ENCODE results near the gene APLP1. TPM values are rescaled to one million over a fixed set of nuclear protein-coding genes. Genes with fewer than 3 reads are reported as not detected.

Gene APLP1
- total RNA-seq, 1 experiment from 2014 or later, result 121 TPM

DNA sequence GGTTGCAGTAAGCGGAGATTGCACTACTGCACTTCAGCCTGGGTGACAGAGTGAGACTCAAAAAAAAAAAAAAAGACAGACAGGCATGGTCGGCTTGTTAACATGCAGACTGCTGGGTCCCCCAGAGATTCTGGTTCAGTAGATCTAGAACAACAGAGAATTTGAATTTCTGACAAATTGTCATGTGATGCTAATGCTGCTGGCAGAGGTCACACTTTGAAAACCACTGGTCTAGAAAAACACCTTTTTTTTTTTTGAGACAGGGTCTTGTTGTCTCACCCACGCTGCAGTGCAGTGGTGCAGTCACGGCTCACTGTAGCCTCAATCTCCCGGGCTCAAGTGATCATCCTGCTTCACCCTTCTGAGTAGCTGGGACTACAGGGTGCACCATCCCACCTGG lies 60.1 kb downstream of the APLP1 start:
- no peak for DNase-seq (ENCODE audit: low spot score)
- in situ Hi-C loops (cut with HindIII; ENCODE audit: low sequenced_read_pairs), result no loop called here

Other genes starting within 250 kb of the APLP1 start
- gene RBM42, start 239.5 kb upstream of the APLP1 start, total RNA-seq (2014; rRNA removed; shearing (Covaris generic)), result 108 and 119 TPM in 2 replicates
- not detected in 2 replicates for gene ETV2, start 226.8 kb upstream of the APLP1 start, total RNA-seq (2014; rRNA removed; shearing (Covaris generic))
- gene COX6B1, start 220.3 kb upstream of the APLP1 start, total RNA-seq (2014; rRNA removed; shearing (Covaris generic)), result 284 and 429 TPM in 2 replicates
- gene UPK1A, start 202.1 kb upstream of the APLP1 start, total RNA-seq (2014; rRNA removed; shearing (Covaris generic)), result 0.62 TPM in 1 of 2 replicates, not detected in the other
- 0.17 TPM in 1 of 2 replicates, not detected in the other for gene ZBTB32, start 164.0 kb upstream of the APLP1 start, total RNA-seq (2014; rRNA removed; shearing (Covaris generic))
- 2.5 and 4.6 TPM in 2 replicates for gene KMT2B, start 150.6 kb upstream of the APLP1 start, total RNA-seq (2014; rRNA removed; shearing (Covaris generic))
- gene IGFLR1, start 126.1 kb upstream of the APLP1 start, total RNA-seq (2014; rRNA removed; shearing (Covaris generic)), result 4.0 and 9.3 TPM in 2 replicates
- gene U2AF1L4, start 123.2 kb upstream of the APLP1 start, total RNA-seq (2014; rRNA removed; shearing (Covaris generic)), result 6.3 and 44.4 TPM in 2 replicates
- 63.1 and 65.0 TPM in 2 replicates for gene PSENEN, start 122.9 kb upstream of the APLP1 start, total RNA-seq (2014; rRNA removed; shearing (Covaris generic))
- gene LIN37, start 120.0 kb upstream of the APLP1 start, total RNA-seq (2014; rRNA removed; shearing (Covaris generic)), result 0.80 and 9.2 TPM in 2 replicates
- not detected in 2 replicates for gene HSPB6, start 111.5 kb upstream of the APLP1 start, total RNA-seq (2014; rRNA removed; shearing (Covaris generic))
- gene PROSER3, start 110.4 kb upstream of the APLP1 start, total RNA-seq (2014; rRNA removed; shearing (Covaris generic)), result 7.9 and 11.9 TPM in 2 replicates
- 1.7 and 4.6 TPM in 2 replicates for gene ARHGAP33, start 93.0 kb upstream of the APLP1 start, total RNA-seq (2014; rRNA removed; shearing (Covaris generic))
- not detected in 2 replicates for gene PRODH2, start 55.7 kb upstream of the APLP1 start, total RNA-seq (2014; rRNA removed; shearing (Covaris generic))
- 0.18 TPM in 1 of 2 replicates, not detected in the other for gene NPHS1, start 16.1 kb upstream of the APLP1 start, total RNA-seq (2014; rRNA removed; shearing (Covaris generic))
- gene KIRREL2, start 11.7 kb upstream of the APLP1 start, total RNA-seq (2014; rRNA removed; shearing (Covaris generic)), result 3.0 and 5.2 TPM in 2 replicates
- 4.1 and 8.4 TPM in 2 replicates for gene NFKBID, start 32.0 kb downstream of the APLP1 start, total RNA-seq (2014; rRNA removed; shearing (Covaris generic))
- not detected in 2 replicates for gene HCST, start 34.0 kb downstream of the APLP1 start, total RNA-seq (2014; rRNA removed; shearing (Covaris generic))
- gene TYROBP, start 39.7 kb downstream of the APLP1 start, total RNA-seq (2014; rRNA removed; shearing (Covaris generic)), result 7.3 TPM in 1 of 2 replicates, not detected in the other
- gene LRFN3, start 67.8 kb downstream of the APLP1 start, total RNA-seq (2014; rRNA removed; shearing (Covaris generic)), result 6.2 and 15.8 TPM in 2 replicates
- gene SDHAF1, start 126.6 kb downstream of the APLP1 start, total RNA-seq (2014; rRNA removed; shearing (Covaris generic)), result 41.7 and 46.9 TPM in 2 replicates
- gene SYNE4, start 140.2 kb downstream of the APLP1 start, total RNA-seq (2014; rRNA removed; shearing (Covaris generic)), result 0.37 and 1.1 TPM in 2 replicates
- 28.2 and 39.3 TPM in 2 replicates for gene ALKBH6, start 145.6 kb downstream of the APLP1 start, total RNA-seq (2014; rRNA removed; shearing (Covaris generic))
- gene CLIP3, start 164.3 kb downstream of the APLP1 start, total RNA-seq (2014; rRNA removed; shearing (Covaris generic)), result 0.37 TPM in 1 of 2 replicates, not detected in the other
- 0.37 and 5.2 TPM in 2 replicates for gene THAP8, start 185.7 kb downstream of the APLP1 start, total RNA-seq (2014; rRNA removed; shearing (Covaris generic))
- gene WDR62, start 186.3 kb downstream of the APLP1 start, total RNA-seq (2014; rRNA removed; shearing (Covaris generic)), result 9.7 and 12.9 TPM in 2 replicates
- gene OVOL3, start 242.6 kb downstream of the APLP1 start, total RNA-seq (2014; rRNA removed; shearing (Covaris generic)), result not detected in 2 replicates
- gene POLR2I, start 246.3 kb downstream of the APLP1 start, total RNA-seq (2014; rRNA removed; shearing (Covaris generic)), result 120 and 122 TPM in 2 replicates
- 314 and 477 TPM in 2 replicates for gene TBCB, start 246.9 kb downstream of the APLP1 start, total RNA-seq (2014; rRNA removed; shearing (Covaris generic))

Measured in G401 (cell line).